Astrocyte of the hippocampus (primary cell): ENCODE results near the gene RERE.
"Not testable (repeated sequence)": the region's sequence is repeated elsewhere in the genome, so short reads cannot be mapped to it uniquely, and the experiment has no call there.

Source experiments
- DNase-seq: peaks from one replicate; pipeline ENCODE4 v3.0.0; 2011; ENCODE audit warnings: low read depth, low spot score

RERE gene

GRCh38 chr1:8844501-8845006, 27.1 kb upstream of the RERE start:
- DNase-seq, result no peak

- DNase-seq, result no peak
Measured at GRCh38 chr1:8841395-8841794, 24.0 kb upstream of the RERE start.

- DNase-seq, result no peak
Measured at GRCh38 chr1:8839990-8840389, 22.6 kb upstream of the RERE start.

GRCh38 chr1:8835941-8836643, 18.7 kb upstream of the RERE start:
- no peak for DNase-seq

- DNase-seq, result no peak
Measured at GRCh38 chr1:8831340-8831739, 13.9 kb upstream of the RERE start.

GRCh38 chr1:8830732-8831131, 13.3 kb upstream of the RERE start:
- DNase-seq, result not testable (repeated sequence)

GRCh38 chr1:8825985-8826481, 8.6 kb upstream of the RERE start:
- DNase-seq, result peak; percentile 71

GRCh38 chr1:8823295-8823664, 5.8 kb upstream of the RERE start:
- DNase-seq, result no peak

- DNase-seq, result peak; percentile 46
Measured at GRCh38 chr1:8822373-8823294, 5.2 kb upstream of the RERE start.

GRCh38 chr1:8821084-8821483, 3.6 kb upstream of the RERE start:
- DNase-seq, result no peak

- DNase-seq, result not testable (repeated sequence)
Measured at GRCh38 chr1:8818789-8819188, 1.3 kb upstream of the RERE start.

GRCh38 chr1:8818325-8818775, 910 bp upstream of the RERE start:
- peak; percentile 79 for DNase-seq

GRCh38 chr1:8816831-8817411, 519 bp downstream of the RERE start:
- no peak for DNase-seq

- no peak for DNase-seq
Measured at GRCh38 chr1:8816264-8816663, 1.2 kb downstream of the RERE start.

GRCh38 chr1:8815582-8816151, 1.8 kb downstream of the RERE start:
- peak; percentile 61 for DNase-seq

- no peak for DNase-seq
Measured at GRCh38 chr1:8814865-8815264, 2.6 kb downstream of the RERE start.

GRCh38 chr1:8813991-8814390, 3.4 kb downstream of the RERE start:
- no peak for DNase-seq

GRCh38 chr1:8813016-8813763, 4.2 kb downstream of the RERE start:
- no peak for DNase-seq

GRCh38 chr1:8812081-8812480, 5.4 kb downstream of the RERE start:
- DNase-seq, result no peak

GRCh38 chr1:8810987-8811386, 6.5 kb downstream of the RERE start:
- DNase-seq, result no peak

GRCh38 chr1:8809342-8809736, 8.1 kb downstream of the RERE start:
- no peak for DNase-seq
